ENCODE results near the gene INF2.

DNA sequence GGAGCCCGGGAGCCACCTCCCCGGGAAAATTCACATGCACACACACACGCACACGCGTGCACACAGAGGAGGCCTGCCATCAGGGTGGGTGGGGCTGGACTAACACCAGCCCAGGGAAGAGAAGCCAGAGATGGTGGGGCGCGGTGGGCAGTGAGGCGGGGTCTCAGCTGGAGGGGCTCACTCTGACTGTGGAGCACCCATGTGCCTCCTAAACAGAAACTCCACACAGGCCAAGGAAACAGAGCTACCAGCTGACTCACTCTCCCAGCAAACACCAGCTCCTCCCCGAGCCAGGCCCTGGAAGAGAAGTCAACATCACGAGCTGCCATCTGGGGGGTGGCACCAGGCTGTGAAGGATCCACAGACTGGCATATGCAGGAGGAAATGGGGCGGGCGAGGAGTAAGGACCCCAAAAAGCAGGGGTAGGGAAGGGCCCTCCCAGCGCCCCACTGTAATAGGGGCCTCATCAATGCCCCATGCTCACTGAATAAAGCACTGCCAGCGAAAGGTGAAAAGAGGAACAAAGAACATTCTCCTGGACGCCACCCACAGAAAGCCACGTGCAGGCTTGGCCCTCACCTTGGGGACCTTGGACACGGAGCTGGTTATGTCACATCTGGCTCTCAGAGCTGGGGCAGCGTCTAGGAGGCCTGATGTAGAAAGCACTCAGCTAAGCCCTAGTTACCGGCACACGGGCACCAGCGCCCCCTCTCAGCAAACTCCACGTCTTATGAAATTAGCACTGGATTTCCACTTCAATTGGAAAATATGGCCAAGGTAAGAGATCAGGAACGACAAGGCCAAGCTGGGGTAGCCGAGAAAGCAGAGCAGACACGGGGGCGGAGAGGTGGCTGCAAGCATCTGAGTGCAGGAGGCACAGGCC lies 8.4 kb upstream of the INF2 start:
- TF ChIP-seq, protein P1, sequence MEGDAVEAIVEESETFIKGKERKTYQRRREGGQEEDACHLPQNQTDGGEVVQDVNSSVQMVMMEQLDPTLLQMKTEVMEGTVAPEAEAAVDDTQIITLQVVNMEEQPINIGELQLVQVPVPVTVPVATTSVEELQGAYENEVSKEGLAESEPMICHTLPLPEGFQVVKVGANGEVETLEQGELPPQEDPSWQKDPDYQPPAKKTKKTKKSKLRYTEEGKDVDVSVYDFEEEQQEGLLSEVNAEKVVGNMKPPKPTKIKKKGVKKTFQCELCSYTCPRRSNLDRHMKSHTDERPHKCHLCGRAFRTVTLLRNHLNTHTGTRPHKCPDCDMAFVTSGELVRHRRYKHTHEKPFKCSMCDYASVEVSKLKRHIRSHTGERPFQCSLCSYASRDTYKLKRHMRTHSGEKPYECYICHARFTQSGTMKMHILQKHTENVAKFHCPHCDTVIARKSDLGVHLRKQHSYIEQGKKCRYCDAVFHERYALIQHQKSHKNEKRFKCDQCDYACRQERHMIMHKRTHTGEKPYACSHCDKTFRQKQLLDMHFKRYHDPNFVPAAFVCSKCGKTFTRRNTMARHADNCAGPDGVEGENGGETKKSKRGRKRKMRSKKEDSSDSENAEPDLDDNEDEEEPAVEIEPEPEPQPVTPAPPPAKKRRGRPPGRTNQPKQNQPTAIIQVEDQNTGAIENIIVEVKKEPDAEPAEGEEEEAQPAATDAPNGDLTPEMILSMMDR (IDR thresholded peaks at IDR 0.05) = no peak
- peak; percentile 74 for TF ChIP-seq POLR2AphosphoS5 (IDR thresholded peaks at IDR 0.05)

Measured in prostate gland (tissue), 2 donors.